ENCODE measurements around the gene C16orf46. TPM values are rescaled to one million over a fixed set of nuclear protein-coding genes. Genes with fewer than 3 reads are reported as not detected.

The C16orf46 gene
- total and polyA plus RNA-seq, 2 of the 13 experiments (the other 11 are each of a cell fraction or from before 2014, with no cell fraction given), result 0.38 to 0.55 TPM

DNA sequence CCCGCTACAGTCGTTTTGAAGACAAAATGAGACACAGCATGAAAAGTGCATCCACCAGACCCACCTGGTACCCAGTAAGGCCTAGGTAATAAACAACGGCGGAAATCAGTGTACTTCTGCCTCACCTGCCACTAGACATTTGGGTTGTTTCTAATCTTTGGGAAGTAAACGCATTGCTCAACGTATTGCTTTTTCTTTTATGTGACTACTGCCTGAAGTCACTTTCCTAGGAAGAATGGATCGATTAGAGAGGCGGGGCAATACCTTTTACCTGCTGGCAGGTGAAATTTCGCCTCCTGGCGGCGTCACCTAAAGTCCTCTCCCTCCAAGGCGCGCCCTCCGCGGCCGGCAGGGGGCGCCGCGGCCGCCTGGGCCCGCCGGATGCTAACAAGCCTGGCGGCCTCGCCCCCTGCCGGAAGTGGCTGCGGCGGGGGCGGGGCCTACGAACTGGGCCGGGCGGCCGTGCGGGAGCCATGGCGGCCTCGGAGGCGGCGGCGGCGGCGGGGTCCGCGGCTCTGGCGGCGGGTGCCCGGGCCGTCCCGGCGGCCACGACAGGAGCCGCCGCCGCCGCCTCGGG, 41.6 kb downstream of the C16orf46 start, which contains the start of gene ATMIN (continued):
- TF ChIP-seq NR3C1 (CRISPR knock-in tag; IDR thresholded peaks at IDR 0.05) (no peak), ZNF746 (CRISPR knock-in tag; IDR thresholded peaks at IDR 0.05) (no peak), PLRG1 (conservative IDR thresholded peaks at IDR 0.05) (no peak), ZNF564 (CRISPR knock-in tag; IDR thresholded peaks at IDR 0.05) (no peak), ZNF101 (CRISPR knock-in tag; IDR thresholded peaks at IDR 0.05; ENCODE audit: borderline replicate concordance, low read depth) (no peak), U2AF1 (optimal IDR thresholded peaks at IDR 0.05; ENCODE audit: low read depth, low read length) (no peak), JARID2 (CRISPR knock-in tag; IDR thresholded peaks at IDR 0.05; ENCODE audit: insufficient replicate concordance) (no peak)
- TF ChIP-seq, protein P1, sequence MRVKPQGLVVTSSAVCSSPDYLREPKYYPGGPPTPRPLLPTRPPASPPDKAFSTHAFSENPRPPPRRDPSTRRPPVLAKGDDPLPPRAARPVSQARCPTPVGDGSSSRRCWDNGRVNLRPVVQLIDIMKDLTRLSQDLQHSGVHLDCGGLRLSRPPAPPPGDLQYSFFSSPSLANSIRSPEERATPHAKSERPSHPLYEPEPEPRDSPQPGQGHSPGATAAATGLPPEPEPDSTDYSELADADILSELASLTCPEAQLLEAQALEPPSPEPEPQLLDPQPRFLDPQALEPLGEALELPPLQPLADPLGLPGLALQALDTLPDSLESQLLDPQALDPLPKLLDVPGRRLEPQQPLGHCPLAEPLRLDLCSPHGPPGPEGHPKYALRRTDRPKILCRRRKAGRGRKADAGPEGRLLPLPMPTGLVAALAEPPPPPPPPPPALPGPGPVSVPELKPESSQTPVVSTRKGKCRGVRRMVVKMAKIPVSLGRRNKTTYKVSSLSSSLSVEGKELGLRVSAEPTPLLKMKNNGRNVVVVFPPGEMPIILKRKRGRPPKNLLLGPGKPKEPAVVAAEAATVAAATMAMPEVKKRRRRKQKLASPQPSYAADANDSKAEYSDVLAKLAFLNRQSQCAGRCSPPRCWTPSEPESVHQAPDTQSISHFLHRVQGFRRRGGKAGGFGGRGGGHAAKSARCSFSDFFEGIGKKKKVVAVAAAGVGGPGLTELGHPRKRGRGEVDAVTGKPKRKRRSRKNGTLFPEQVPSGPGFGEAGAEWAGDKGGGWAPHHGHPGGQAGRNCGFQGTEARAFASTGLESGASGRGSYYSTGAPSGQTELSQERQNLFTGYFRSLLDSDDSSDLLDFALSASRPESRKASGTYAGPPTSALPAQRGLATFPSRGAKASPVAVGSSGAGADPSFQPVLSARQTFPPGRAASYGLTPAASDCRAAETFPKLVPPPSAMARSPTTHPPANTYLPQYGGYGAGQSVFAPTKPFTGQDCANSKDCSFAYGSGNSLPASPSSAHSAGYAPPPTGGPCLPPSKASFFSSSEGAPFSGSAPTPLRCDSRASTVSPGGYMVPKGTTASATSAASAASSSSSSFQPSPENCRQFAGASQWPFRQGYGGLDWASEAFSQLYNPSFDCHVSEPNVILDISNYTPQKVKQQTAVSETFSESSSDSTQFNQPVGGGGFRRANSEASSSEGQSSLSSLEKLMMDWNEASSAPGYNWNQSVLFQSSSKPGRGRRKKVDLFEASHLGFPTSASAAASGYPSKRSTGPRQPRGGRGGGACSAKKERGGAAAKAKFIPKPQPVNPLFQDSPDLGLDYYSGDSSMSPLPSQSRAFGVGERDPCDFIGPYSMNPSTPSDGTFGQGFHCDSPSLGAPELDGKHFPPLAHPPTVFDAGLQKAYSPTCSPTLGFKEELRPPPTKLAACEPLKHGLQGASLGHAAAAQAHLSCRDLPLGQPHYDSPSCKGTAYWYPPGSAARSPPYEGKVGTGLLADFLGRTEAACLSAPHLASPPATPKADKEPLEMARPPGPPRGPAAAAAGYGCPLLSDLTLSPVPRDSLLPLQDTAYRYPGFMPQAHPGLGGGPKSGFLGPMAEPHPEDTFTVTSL (CRISPR knock-in tag; IDR thresholded peaks at IDR 0.05; ENCODE audit: borderline replicate concordance), result no peak
- TF ChIP-seq, protein P2, sequence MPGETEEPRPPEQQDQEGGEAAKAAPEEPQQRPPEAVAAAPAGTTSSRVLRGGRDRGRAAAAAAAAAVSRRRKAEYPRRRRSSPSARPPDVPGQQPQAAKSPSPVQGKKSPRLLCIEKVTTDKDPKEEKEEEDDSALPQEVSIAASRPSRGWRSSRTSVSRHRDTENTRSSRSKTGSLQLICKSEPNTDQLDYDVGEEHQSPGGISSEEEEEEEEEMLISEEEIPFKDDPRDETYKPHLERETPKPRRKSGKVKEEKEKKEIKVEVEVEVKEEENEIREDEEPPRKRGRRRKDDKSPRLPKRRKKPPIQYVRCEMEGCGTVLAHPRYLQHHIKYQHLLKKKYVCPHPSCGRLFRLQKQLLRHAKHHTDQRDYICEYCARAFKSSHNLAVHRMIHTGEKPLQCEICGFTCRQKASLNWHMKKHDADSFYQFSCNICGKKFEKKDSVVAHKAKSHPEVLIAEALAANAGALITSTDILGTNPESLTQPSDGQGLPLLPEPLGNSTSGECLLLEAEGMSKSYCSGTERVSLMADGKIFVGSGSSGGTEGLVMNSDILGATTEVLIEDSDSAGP (CRISPR knock-in tag; IDR thresholded peaks at IDR 0.05; ENCODE audit: borderline replicate concordance), result peak; percentile 17; the same call in 1 of the 2 replicates
- TF ChIP-seq, protein P3, sequence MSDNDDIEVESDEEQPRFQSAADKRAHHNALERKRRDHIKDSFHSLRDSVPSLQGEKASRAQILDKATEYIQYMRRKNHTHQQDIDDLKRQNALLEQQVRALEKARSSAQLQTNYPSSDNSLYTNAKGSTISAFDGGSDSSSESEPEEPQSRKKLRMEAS (IDR thresholded peaks at IDR 0.05), result peak; percentile 23; the same call in 1 of the 2 replicates

Data from HepG2 (cell line).